HEK293 (cell line): ENCODE measurements around the gene NTN4.

Source experiments
- CTCF ChIA-PET: fragments of 350-600 bp; formaldehyde crosslinking; extraction: SDS; loops from one replicate; lab custom pipeline; 2021; ENCODE audit warnings: antibody characterized with exemption; lab: Yijun Ruan, JAX
- POLR2A ChIA-PET: fragments of 300-600 bp; formaldehyde crosslinking; extraction: SDS; loops from one replicate; lab custom pipeline; 2020; ENCODE audit warnings: antibody characterized with exemption, inconsistent platforms; lab: Yijun Ruan, JAX
- H3K27ac ChIP-seq: fragments of 200-500 bp; sonication (Bioruptor generic); 2 replicates; pipeline ENCODE4 v1.5.1; 2014; ENCODE audit warnings: low read depth, low read length, control low read depth, inconsistent platforms; ENCODE audit errors: extremely low read depth
- H3K36me3 ChIP-seq, 2 experiments: fragments of 200-500 bp in 1 of 2; sonication (Bioruptor generic) in 1 of 2; 1 replicate in 1 of 2; 2 replicates in 1 of 2; pipeline ENCODE4 v1.5.1; 2014 to 2017; ENCODE audit warnings: inconsistent platforms in 2 of 2, low read length in 2 of 2; ENCODE audit not compliant: control insufficient read depth in 2 of 2, insufficient read depth in 1 of 2
- H3K4me1 ChIP-seq: fragments of 200-500 bp; sonication (Bioruptor generic); 2 replicates; pipeline ENCODE4 v1.5.1; 2014; ENCODE audit warnings: mild to moderate bottlenecking, low read length, inconsistent platforms; ENCODE audit not compliant: control insufficient read depth, insufficient read depth
- H3K4me3 ChIP-seq: 2 replicates; pipeline ENCODE4 v1.5.1; 2011; ENCODE audit warnings: low read depth, mild to moderate bottlenecking, control low read depth, low read length, moderate library complexity
- H3K9me3 ChIP-seq: fragments of 200-500 bp; sonication (Bioruptor generic); 2 replicates; pipeline ENCODE4 v1.5.1; 2014; ENCODE audit warnings: low read depth, low read length, inconsistent platforms; ENCODE audit not compliant: control insufficient read depth, insufficient read depth
- EGR2 ChIP-seq: fragments of 450-650 bp; formaldehyde crosslinking; IDR thresholded peaks from 2 replicates; pipeline ENCODE4 v1.5.1; 2016; ENCODE audit warnings: low read depth, missing biosample characterization, missing genetic modification characterization
- GLIS2 ChIP-seq: fragments of 450-650 bp; formaldehyde crosslinking; IDR thresholded peaks from 2 replicates; pipeline ENCODE4 v1.5.1; 2016; ENCODE audit warnings: missing biosample characterization, missing genetic modification characterization
- PBX3 ChIP-seq: sonication (generic); formaldehyde crosslinking; IDR thresholded peaks from 2 replicates; pipeline ENCODE4 v1.8.1; 2022; ENCODE audit warnings: mild to moderate bottlenecking, moderate library complexity, missing genetic modification reagents
- PRDM1 ChIP-seq: fragments of 450-650 bp; formaldehyde crosslinking; IDR thresholded peaks from 2 replicates; pipeline ENCODE4; 2016; ENCODE audit warnings: missing biosample characterization, missing genetic modification characterization
- SALL2 ChIP-seq: fragments of 450-650 bp; formaldehyde crosslinking; IDR thresholded peaks from 2 replicates; pipeline ENCODE4 v1.5.0; 2017; ENCODE audit warnings: missing biosample characterization, mild to moderate bottlenecking, missing genetic modification characterization, borderline replicate concordance
- SCRT2 ChIP-seq: fragments of 450-650 bp; formaldehyde crosslinking; IDR thresholded peaks from 2 replicates; pipeline ENCODE4 v1.5.1; 2016; ENCODE audit warnings: missing biosample characterization, missing genetic modification characterization
- SP2 ChIP-seq: fragments of 450-650 bp; formaldehyde crosslinking; IDR thresholded peaks from 2 replicates; pipeline ENCODE4 v1.5.1; 2016; ENCODE audit warnings: missing biosample characterization, missing genetic modification characterization
- SP3 ChIP-seq: fragments of 450-650 bp; formaldehyde crosslinking; IDR thresholded peaks from 2 replicates; pipeline ENCODE4 v1.5.1; 2016; ENCODE audit warnings: missing biosample characterization, missing genetic modification characterization
- ZFHX2 ChIP-seq: fragments of 450-650 bp; formaldehyde crosslinking; conservative IDR thresholded peaks from 2 replicates; pipeline ENCODE4 v1.5.1; 2016; ENCODE audit warnings: missing biosample characterization, missing genetic modification characterization
- ZNF155 ChIP-seq: fragments of 450-650 bp; formaldehyde crosslinking; IDR thresholded peaks from 2 replicates; pipeline ENCODE4 v1.5.1; 2016; ENCODE audit warnings: missing biosample characterization, missing genetic modification characterization
- ZNF157 ChIP-seq: fragments of 450-650 bp; formaldehyde crosslinking; IDR thresholded peaks from 2 replicates; pipeline ENCODE4 v1.5.1; 2016; ENCODE audit warnings: missing biosample characterization, missing genetic modification characterization
- ZNF169 ChIP-seq: fragments of 450-650 bp; formaldehyde crosslinking; IDR thresholded peaks from 2 replicates; pipeline ENCODE4 v1.5.1; 2016; ENCODE audit warnings: missing biosample characterization, missing genetic modification characterization
- ZNF221 ChIP-seq: fragments of 450-650 bp; formaldehyde crosslinking; IDR thresholded peaks from 2 replicates; pipeline ENCODE4 v1.5.1; 2017; ENCODE audit warnings: missing biosample characterization, missing genetic modification characterization, borderline replicate concordance
- ZNF239 ChIP-seq: fragments of 450-650 bp; formaldehyde crosslinking; IDR thresholded peaks from 2 replicates; pipeline ENCODE4 v1.5.1; 2016; ENCODE audit warnings: missing biosample characterization, missing genetic modification characterization
- ZNF266 ChIP-seq: fragments of 450-650 bp; formaldehyde crosslinking; IDR thresholded peaks from 2 replicates; pipeline ENCODE4 v1.5.1; 2016; ENCODE audit warnings: missing biosample characterization, missing genetic modification characterization, low read depth
- ZNF311 ChIP-seq: fragments of 450-650 bp; formaldehyde crosslinking; IDR thresholded peaks from 2 replicates; pipeline ENCODE4 v1.5.1; 2017; ENCODE audit warnings: missing biosample characterization, missing genetic modification characterization, borderline replicate concordance
- ZNF366 ChIP-seq: fragments of 450-650 bp; formaldehyde crosslinking; conservative IDR thresholded peaks from 2 replicates; pipeline ENCODE4 v1.5.1; 2016; ENCODE audit warnings: missing biosample characterization, missing genetic modification characterization
- ZNF398 ChIP-seq: fragments of 450-650 bp; formaldehyde crosslinking; IDR thresholded peaks from 2 replicates; pipeline ENCODE4 v1.5.1; 2017; ENCODE audit warnings: missing biosample characterization, missing genetic modification characterization
- ZNF530 ChIP-seq: fragments of 450-650 bp; formaldehyde crosslinking; IDR thresholded peaks from 2 replicates; pipeline ENCODE4 v1.5.1; 2016; ENCODE audit warnings: low read depth, missing biosample characterization, missing genetic modification characterization
- ZNF596 ChIP-seq: fragments of 450-650 bp; IDR thresholded peaks from 2 replicates; pipeline ENCODE4 v1.5.0; 2018; ENCODE audit warnings: missing biosample characterization, mild to moderate bottlenecking, missing genetic modification characterization, moderate library complexity
- ZNF785 ChIP-seq: fragments of 450-650 bp; formaldehyde crosslinking; IDR thresholded peaks from 2 replicates; pipeline ENCODE4 v1.5.1; 2016; ENCODE audit warnings: missing biosample characterization, missing genetic modification characterization
- ZSCAN23 ChIP-seq: fragments of 450-650 bp; formaldehyde crosslinking; IDR thresholded peaks from 2 replicates; pipeline ENCODE4 v1.5.1; 2016; ENCODE audit warnings: missing biosample characterization, missing genetic modification characterization

NTN4 gene

GRCh38 chr12:95838125-95838524, 47.6 kb upstream of the NTN4 start:
- no peak overlapping the region for H3K4me3 ChIP-seq
- no peaks in the 10 kb centered on the region for H3K36me3 ChIP-seq
- no peaks in the 10 kb centered on the region for H3K9me3 ChIP-seq
- POLR2A ChIA-PET: no interaction called here
- CTCF ChIA-PET: no interaction called here
- no peaks in the 10 kb centered on the region for H3K4me1 ChIP-seq
- no peak for TF ChIP-seq SP2 (tag by site-specific recombination)
- no peak for TF ChIP-seq ZNF266 (tag by site-specific recombination)
- no peak for TF ChIP-seq PBX3 (CRISPR knock-in tag)
- no peak overlapping the region for H3K27ac ChIP-seq

- H3K36me3 ChIP-seq: no peaks in the 10 kb centered on the region
- peak; percentile 80 for TF ChIP-seq EGR2 (tag by site-specific recombination)
- TF ChIP-seq ZNF530: 0 out of 2 replicates have a peak, but pooled peaks have one; percentile 5
- TF ChIP-seq ZNF398 (tag by site-specific recombination): peak; percentile 17
- no peak for TF ChIP-seq ZSCAN23 (tag by site-specific recombination)
- 0 out of 2 replicates have a peak, but pooled peaks have one; percentile 24 for TF ChIP-seq SALL2 (tag by site-specific recombination)
- no peak for TF ChIP-seq SCRT2 (tag by site-specific recombination)
- TF ChIP-seq PRDM1: peak; percentile 98
- TF ChIP-seq ZNF366 (tag by site-specific recombination): peak; percentile 91
- TF ChIP-seq ZNF155 (tag by site-specific recombination): no peak
- 0 out of 2 replicates have a peak, but pooled peaks have one; percentile 31 for TF ChIP-seq ZFHX2 (tag by site-specific recombination)
- TF ChIP-seq ZNF785 (tag by site-specific recombination): peak; percentile 45; the same call in 1 of the 2 replicates
- 0 out of 2 replicates have a peak, but pooled peaks have one; percentile 25 for TF ChIP-seq ZNF266 (tag by site-specific recombination)
- TF ChIP-seq ZNF596 (tag by site-specific recombination): peak; percentile 97
- no peak for TF ChIP-seq GLIS2 (tag by site-specific recombination)
- TF ChIP-seq SP3 (tag by site-specific recombination): peak; percentile 95
- TF ChIP-seq ZNF221 (tag by site-specific recombination): no peak
- 0 out of 2 replicates have a peak, but pooled peaks have one; percentile 31 for TF ChIP-seq ZNF157 (tag by site-specific recombination)
- peak; percentile 100 for TF ChIP-seq ZNF169 (tag by site-specific recombination)
- 0 out of 2 replicates have a peak, but pooled peaks have one; percentile 12 for TF ChIP-seq ZNF311 (tag by site-specific recombination)
- TF ChIP-seq ZNF239 (tag by site-specific recombination): peak; percentile 53; the same call in 1 of the 2 replicates
- POLR2A ChIA-PET: no interaction called here
- no peaks in the 10 kb centered on the region for H3K9me3 ChIP-seq
- no peak overlapping the region for H3K4me3 ChIP-seq
- CTCF ChIA-PET: no interaction called here
- H3K4me1 ChIP-seq: no peaks in the 10 kb centered on the region
- H3K27ac ChIP-seq: no peak overlapping the region
Observed at GRCh38 chr12:95837240-95838038, 46.9 kb upstream of the NTN4 start.
